GM21515 (cell line): ENCODE measurements around the gene PPM1L.
A peak's percentile ranks its signal among the peaks of the same experiment; 100 is the strongest.
"Not testable (repeated sequence)": the region's sequence is repeated elsewhere in the genome, so short reads cannot be mapped to it uniquely, and the experiment has no call there.

ENCODE experiments used
- ATAC-seq: cut with Tn5 transposase; IDR thresholded peaks from one replicate; pipeline ENCODE4 v1.9.1; 2021; ENCODE audit not compliant: unreplicated experiment

PPM1L gene

DNA sequence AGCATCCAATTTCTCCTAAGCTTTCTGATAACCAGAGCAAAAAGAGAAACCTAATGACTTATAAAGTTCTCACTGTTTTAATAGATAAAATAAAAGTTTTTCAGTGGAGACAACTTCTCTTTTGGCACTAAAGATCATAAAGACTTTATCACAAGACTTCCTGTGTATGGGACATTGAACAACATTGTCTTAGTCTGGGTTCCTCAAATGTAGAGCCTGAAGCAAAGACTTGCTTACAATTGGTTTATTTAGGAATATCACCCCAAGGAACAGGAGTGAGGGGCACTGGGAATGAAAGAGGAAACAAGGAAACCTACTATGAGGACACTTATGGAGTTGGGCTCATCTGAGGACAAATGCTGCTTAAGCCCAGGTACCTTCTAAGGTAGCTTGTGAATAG, 221.7 kb downstream of the PPM1L start:
- ATAC-seq = no peak

DNA sequence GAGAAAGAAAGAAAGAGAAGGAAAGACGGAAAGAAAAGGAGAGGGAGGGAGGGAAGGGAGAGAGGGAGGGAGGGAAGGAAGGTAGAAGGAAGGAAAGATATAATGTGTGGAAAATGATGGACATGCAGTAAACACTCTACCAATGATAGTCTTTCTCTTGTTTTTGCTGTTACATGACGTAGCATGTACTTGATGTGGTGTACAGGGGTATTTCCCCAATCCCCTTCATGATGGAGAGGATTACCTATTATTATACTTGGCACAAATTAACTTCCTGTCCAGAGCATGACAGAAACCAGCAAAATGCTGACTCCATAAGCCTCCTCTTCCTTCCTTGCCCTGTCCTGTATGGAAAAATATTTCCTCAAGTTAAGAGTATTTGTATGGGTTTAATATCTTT, 224.7 kb downstream of the PPM1L start:
- ATAC-seq = peak; percentile 50

DNA sequence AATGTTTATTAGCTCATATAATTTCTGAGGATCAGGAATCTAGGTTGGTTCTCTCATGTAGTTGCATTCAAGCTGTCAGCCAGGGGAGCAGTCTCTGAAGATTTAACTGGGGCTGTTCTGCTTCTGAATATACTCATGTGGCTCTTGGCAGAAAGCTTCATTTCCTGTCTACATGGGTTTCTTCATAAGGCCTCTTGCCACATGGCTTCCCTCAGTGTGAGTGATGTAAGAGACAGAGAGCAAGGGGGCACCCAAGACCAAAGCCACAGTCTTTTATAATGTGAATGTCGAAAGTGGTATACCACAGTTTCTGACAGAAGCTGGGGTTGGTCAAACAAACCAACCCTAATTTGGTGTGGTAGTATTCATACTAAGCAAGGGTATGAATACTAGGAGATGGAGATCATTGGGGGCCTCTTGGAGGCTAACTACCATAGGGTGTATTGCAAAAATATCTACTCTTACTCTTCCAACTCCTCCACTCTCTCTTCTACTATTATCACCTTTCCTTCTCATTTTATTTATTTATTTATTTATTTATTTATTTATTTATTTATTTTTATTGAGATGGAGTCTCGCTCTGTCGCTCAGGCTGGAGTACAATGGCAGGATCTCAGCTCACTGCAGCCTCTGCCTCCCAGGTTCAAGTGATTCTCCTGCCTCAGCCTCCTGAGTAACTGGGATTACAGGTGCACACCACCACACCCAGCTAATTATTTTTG, 225.3 kb downstream of the PPM1L start:
- ATAC-seq = peak; percentile 64

- no peak for ATAC-seq
Observed at GRCh38 chr3:160982491-160982890, 226.5 kb downstream of the PPM1L start.

DNA sequence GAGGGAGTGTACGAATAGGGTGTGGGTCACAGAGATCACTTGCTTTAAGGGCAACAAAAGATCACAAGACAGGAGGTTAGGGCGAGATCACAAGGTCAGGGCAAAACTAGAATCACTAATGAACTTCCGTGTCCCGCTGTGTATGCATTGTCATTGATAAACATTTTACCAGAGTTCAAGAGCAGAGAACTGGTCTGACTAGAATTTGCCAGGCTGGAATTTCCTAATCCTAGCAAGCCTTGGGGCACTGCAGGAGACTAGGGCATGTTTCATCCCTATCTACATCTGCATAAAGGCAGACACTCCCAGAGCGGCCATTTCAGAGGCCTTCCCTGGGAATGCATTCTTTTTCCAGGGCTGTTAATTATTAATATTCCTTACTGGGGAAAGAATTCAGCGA, 227.9 kb downstream of the PPM1L start:
- ATAC-seq = not testable (repeated sequence)

DNA sequence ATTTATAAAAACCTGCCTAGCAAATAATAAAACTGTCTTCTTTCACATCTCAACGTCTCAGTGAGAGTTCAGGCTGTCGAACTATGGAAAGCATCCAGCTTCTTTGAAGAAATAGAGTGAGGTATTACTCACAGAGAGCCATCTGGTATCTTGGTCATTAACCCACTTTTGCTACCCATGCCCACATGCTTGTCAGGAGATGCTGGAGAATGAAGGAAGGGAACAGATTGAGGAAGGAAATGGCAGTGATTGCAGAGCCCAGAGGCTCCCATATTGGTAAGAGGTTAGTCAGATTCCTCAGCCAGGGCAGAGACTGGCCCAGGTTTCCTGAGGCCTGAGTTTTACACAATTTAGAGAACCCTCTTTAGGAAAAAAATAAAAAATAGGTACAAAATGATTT, 230.0 kb downstream of the PPM1L start:
- no peak for ATAC-seq

- no peak for ATAC-seq
Observed at GRCh38 chr3:160987982-160988964, 232.2 kb downstream of the PPM1L start.

DNA sequence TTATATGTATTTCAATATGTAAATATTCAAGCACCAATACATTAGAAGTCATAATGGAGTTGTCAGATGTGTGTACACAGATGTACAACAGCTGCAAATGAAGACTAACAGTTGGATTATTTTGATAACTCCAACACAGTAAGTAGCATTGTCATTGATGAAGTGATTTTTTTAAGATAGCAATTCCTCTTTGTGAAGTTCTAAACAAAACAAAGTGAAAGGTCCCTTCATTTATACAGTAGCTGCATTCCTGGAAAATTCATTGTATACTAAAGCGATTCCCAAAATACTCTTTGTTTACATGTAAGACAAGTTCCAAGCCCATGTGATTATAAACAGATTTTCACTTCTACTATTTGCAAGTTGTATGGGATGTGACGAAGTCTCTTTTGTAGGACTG, 234.4 kb downstream of the PPM1L start:
- no peak for ATAC-seq

DNA sequence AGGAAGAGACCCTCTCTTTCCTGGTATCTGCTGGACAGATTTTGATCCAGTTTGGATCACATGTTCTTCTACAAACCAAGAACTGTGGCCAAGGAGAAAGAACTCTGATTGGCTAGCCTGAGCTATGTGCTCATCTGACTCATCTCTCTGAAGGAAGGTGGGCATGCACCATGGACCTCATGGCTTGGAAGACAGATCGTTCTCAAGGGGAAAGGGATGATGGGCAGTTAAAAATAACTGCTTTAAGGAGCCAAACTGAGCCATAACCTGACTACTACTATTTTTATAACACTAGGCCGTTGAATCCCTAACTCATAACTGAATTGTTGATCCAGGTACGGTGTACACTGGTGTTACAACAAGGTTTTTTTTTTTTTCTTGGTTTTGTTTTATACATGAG, 236.7 kb downstream of the PPM1L start:
- no peak for ATAC-seq

DNA sequence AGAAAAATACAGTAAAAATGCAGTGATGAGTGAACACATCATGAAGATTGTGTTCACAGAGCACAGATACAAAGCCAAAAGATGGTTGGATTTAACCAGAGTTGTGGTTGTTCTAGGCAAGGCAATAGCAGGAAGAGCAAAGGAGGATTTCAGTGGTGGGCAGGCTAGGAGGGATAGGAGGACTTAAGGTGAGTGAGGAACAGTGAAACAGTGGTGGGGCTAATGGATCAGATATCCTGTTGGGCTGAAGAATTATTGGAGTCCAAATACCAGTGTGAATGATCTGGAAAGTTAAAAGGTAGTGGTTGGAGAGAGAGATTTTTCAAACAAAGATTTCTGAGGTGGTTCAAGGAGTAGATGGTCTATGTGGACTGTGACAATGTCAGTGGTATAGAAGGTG, 240.8 kb downstream of the PPM1L start:
- no peak for ATAC-seq

DNA sequence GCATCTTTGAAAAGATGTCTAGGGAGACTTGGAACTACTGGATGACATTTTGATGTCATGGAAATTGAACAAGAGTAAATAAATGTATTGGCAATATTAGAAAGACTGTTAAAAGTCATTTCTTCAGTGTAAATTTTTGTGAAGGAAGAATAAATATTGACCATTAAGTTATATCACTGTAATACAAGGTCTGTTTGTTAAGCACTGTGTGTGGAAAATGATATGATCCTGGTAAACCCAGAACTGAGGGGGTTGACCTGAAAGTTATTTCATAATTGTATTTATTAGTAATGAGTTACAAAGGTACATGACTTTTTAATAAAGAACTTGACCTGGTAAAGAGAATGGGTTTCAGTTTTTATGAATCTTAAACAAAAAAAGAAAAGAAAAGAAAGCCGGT, 242.6 kb downstream of the PPM1L start:
- no peak for ATAC-seq

DNA sequence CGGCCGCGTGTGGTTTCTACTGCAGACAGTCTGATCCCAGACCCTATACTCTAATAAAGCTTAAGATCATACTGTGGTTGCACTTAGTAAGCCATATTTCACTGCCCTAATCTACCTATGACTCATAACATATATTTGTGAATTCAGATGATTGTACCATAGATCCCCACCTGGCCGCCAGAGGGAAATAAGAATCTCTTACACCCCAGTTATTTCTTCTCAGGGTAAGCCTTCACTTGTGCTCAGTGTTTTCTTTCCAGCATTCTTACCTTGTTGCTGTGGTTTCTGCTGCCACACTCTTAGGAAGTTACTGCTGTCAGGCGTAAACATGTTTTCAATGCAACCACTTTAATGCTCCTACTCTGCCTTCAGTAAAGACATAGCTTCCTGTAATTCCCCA, 243.2 kb downstream of the PPM1L start:
- ATAC-seq = no peak

DNA sequence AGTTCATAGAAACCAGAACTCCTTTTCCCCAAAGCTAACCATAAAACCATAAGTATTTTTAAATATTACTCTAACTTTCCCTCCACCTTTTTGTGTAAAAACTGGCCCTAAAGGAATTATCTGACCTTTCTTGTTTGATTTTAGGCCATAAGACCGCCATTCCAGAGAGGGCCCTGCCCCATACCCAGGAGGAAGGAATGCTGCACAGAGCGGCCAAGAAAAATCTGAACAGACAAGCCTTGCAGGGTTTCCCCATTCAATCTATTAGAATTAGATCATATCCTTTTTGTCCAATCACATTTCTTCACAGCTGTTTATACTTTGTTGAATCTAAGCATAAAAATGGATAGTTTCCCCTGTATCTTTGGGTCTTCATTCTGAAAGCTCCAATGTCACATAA, 252.1 kb downstream of the PPM1L start:
- no peak for ATAC-seq

DNA sequence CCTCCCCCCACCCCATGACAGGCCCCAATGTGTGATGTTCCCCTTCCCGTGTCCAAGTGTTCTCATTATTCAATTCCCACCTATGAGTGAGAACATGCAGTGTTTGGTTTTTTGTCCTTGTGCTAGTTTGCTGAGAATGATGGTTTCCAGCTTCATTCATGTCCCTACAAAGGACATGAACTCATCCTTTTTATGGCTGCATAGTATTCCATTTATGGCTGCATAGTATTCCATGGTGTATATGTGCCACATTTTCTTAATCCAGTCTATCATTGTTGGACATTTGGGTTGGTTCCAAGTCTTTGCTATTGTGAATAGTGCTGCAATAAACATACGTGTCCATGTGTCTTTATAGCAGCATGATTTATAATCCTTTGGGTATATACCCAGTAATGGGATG, 254.1 kb downstream of the PPM1L start:
- ATAC-seq = not testable (repeated sequence)

DNA sequence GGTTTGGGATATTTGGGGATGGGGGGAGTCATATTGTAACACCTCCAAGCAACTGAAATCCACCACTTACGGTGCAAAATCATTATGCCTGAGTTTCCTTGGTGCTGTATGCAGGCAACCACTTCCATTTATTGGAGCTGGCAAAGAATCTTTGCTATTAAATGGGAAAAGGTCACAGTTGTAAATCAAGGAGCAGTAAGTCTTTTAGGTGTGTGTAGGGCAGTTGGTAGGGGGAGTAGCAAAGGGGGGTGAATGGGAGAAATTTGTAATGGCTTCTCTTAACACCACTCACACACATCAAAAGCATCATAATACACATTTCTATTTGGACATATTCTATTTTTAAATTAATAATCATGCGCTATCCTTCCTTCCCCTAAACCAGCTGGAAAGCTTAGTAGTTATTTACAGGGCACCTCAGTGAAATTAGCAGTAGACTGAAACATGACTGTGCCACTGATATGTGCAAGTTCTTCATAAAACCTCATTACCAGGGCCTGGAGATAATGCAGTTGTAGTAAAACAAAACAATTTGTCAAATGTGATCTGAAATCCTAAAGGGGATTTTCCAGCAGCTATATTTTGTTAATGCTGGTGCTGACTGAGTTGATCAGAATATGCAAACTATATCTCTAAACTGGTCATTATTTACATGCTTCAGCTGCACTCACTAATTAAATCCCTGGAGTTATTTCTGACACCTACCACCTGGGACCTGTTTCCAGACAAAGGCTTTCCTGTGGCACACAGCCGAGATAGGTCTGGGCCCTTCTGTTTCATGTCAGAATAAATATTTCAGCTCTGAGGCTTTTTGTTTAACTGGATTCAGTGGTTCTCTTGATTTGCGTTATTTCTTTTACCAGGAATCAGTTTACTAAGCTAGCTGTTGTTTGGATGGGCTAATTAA, 259.1 kb downstream of the PPM1L start:
- no peak for ATAC-seq

DNA sequence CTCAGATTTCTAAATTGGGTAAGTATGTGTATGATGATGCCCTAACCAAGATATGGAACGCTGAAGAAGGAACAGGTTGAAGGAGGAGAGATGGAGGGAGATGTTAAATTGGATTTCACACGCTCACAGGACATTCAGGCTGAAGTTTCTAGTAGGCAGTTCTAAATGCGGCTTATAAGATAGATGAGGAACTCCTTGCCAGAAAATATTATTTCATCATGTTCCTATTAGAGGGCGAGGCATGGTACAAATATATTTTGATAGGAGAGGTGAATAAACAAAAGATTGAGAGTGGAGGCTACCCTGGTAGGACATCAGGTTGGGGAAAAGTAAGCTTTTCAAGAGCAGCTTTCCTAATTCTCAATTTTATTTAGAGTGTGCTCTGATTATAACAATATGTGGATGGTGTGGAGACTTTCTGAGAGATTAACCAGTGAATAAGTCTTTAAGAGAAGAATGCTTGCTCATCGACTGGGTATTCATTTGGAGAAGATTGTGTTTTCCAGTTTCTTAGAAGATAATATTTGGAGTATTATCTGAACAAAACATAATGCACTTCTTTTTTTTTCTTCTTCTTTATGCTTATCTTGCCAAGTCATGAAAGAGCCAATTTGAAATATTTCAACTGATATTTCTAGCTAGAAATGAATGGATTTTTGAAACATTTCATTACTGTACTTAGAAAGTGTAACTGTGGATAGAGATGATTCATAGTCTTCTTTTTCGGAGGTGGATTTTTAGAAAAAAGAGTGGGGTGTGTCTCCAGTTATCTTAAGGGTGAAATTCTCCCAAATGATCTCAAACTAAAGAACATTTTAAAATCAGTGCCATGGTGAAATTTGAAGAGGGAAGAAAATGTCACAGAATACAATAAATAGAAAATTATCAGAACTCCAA, 260.6 kb downstream of the PPM1L start:
- no peak for ATAC-seq

DNA sequence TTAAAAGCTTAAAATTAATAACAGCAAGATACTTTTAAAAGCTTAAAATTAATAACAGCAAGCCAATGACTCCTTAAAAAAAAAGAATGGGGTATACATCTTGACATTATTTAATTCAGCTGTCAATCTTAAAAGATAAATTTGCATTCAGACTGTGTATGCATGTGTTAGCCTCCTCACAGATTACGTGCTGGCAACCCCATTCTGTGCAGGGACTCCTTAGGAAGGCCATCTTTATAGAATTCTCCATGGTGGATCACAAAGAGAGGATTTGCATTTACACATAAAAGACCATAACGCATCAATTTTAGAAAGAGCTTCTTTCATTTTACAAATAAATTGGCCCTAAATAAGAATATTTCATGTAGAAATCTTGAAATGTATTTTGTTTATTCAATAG, 261.9 kb downstream of the PPM1L start:
- ATAC-seq = no peak

DNA sequence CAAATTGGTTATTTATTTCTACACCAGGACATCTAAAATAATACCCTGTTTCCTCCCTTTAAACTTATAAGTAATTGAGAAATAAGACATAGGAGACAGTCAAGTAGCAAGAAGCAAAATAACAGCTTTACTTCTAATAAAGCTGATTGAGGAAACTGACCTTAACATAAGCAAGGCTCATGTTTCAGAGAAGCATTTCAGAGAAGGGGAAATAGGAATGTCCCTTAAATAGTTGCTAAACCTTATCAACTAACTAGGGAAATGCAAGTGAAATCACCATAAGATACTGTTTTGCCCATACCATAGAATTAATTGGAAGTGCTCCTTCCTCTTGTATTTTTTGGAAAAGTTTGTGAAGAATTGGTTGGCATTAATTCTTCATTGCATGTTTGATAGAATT, 264.2 kb downstream of the PPM1L start:
- no peak for ATAC-seq

GRCh38 chr3:161025911-161026310, 269.9 kb downstream of the PPM1L start:
- ATAC-seq = no peak
